GM18519 (cell line): ENCODE results near the gene CTIF.

Source experiments
- ATAC-seq: cut with Tn5 transposase; IDR thresholded peaks from one replicate; pipeline ENCODE4 v1.9.1; 2021; ENCODE audit warnings: mild to moderate bottlenecking, moderate library complexity; ENCODE audit not compliant: unreplicated experiment, low FRiP score

CTIF gene

DNA sequence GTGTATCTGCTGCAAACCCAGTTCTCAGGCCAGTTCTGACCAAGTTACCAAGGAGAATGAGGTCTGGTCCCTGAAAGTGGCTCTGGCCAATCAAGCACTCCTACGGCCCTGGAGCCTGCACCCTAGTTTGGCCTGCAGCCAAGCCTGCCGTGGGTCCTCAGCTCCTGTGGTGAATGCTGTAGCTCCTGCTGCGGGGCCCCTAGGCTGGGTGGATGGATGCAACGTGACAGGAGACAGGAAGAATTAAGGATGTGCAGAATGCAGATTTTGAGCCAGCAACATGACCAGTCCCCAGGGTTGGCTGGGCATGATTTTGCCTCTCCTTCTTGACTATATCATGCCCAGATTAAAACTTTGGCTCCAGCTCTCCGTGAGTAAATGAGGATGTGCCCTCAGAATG lies 314.8 kb downstream of the CTIF start:
- no peak for ATAC-seq

DNA sequence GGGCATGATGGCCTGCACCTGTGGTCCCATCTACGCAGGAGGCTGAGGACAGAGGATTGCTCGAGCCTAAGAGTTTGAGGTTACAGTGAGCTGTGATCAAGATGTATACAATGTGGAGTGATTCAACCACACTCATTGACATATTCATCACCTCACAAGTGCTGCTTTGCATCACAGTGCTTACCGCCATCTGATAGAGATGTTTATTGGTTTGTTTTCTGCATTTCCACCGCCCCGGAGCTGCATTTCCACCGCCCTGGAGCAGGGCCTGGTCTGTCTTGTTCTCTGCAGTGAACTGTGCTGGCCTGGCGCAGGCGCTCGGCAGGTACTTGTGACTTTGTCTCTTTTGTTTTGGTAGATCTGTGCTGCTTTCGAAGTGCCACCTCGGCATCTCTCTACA lies 315.9 kb downstream of the CTIF start:
- no peak for ATAC-seq

- ATAC-seq: no peak
Observed at GRCh38 chr18:48855422-48856377, 316.9 kb downstream of the CTIF start.

- no peak for ATAC-seq
Observed at GRCh38 chr18:48857023-48857694, 318.3 kb downstream of the CTIF start.

GRCh38 chr18:48858676-48859075 lies 319.8 kb downstream of the CTIF start:
- ATAC-seq: no peak

DNA sequence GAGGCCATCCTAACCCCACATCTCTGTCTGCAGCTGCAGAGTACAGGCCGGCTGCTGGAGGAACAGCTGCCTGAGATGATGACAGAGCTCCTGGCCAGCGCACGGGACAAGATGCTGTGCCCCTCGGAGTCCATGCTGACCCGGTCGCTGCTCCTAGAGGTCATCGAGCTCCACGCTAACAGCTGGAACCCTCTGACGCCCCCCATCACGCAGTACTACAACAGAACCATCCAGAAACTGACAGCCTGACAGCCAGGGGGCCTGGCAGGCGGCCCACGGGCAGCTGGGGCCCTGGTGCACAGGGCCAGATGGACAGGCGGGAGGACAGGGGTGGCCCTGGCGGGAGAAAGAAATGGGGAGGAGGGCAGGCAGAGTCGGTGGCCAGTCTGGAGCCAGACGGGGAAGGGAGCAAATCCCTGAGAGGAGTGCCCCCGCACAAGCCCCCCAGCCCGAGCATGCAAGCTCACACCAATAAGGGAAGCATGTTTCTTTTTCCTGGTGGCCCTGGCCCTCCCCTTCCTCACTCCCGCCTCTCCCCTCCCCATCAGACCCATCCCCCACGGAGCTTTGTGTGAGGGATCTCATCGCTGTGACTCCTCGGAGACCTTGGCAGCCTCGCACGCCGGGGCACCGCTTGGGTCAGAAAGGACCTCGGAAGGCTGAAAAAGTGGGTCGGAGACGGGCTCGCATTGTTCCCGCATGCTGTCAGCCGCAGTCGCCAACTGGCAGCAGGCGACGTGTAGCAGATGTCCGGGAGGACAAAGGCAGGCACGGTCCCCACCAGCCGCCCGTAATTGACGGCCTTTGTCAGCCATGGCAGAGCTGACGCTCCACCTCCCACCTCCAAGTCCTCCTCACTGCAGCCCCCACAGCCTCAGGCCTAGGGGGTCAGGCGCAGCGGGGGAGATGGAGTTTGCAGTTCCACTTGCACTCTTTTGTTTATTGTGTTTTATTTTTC lies 320.8 kb downstream of the CTIF start:
- ATAC-seq: no peak

DNA sequence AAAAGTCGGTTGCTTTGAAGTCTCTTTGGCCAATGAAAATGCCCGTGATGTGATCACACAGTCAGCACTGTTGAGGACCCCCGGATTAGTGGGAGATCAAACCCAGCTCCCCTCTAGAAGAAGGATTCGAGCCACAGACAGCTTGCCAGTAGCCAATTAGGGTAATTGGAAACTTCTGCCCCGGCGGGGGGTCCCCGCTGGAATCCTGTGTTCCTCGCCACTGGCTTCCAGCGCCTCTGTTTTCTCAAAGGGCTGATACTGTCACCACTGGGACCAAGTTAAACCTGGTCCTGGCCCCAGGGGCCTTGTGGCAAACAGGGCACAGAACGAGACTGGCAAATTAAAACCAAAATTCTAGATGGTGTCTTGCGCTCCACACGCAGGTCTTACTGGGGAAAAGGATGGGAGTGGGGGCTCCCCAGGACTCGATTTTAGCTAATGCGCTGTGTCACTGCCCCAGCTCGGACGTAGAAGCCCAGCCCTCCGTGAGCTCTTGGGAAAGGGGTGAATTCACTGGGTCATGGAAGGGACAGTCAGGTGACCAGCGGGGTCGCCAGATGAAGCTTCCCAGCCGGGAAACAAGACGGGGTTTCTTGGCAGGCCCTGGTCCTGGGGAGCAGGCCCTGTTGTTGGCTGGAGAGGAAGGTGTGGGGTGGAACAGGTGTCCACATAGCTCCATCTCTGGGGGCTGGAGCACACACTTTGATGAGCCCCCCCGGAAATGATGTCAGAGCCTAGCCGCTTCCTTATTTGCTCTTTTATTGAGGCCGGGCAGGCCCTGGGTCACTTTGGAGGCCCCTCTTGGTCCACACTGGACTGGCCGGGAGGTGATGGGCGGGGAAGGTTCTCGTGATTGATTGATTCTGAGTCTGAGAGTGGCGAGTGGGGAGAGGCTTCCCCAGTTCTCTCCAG lies 321.7 kb downstream of the CTIF start:
- no peak for ATAC-seq

GRCh38 chr18:48861181-48861708 lies 322.4 kb downstream of the CTIF start:
- ATAC-seq: no peak

DNA sequence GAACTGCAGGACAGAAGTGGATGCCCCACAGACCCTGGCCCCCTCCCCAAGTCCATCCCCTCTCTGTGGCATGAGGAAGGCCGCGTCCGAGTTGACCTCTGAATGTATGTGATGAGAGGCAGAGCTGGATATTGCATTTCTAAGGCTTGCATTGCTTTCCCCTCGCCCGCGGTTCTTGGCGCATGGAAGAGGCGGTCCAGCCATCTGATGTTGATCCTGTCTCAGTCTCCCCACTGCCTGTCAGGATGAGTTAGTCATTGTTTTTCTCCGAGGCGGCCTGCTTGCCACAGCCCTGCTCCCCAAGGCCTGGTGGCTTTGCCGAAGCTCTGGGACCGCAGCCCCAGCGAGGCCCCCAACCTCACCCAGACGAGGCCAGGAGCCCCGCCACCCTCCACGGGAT lies 323.3 kb downstream of the CTIF start:
- no peak for ATAC-seq

- no peak for ATAC-seq
Observed at GRCh38 chr18:48862678-48863270, 323.9 kb downstream of the CTIF start.

DNA sequence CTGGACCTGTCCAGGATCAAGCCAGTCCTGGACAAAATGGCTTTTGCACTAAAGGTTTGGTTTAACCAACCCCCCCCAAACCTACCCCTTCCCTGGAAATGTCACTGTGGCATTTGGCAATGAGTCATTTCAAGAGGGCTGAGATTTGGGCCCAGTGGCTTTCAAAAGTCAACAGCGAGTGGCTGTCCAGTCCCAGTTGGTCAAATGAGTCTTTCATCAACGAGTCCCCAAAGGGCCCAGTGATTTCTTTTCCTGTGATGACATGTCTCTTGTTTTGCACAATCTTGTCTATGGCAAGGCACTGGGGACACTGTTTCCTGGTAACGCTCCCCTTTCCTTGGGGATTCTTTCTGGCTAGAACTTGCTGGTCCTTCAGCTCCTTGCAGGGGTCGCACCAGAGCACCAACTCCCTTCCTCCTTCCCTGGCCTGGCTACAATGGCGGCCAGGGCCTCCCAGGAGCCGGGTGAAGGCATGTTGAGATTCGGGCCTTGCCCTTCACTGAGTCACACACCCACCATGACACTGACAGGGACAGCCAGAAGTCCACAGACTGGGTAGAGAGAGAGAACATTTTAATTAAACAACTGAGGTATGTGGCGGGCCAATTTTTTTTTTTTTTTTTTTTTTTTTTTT lies 324.7 kb downstream of the CTIF start:
- ATAC-seq: no peak

- no peak for ATAC-seq
Observed at GRCh38 chr18:48864876-48865275, 326.0 kb downstream of the CTIF start.

DNA sequence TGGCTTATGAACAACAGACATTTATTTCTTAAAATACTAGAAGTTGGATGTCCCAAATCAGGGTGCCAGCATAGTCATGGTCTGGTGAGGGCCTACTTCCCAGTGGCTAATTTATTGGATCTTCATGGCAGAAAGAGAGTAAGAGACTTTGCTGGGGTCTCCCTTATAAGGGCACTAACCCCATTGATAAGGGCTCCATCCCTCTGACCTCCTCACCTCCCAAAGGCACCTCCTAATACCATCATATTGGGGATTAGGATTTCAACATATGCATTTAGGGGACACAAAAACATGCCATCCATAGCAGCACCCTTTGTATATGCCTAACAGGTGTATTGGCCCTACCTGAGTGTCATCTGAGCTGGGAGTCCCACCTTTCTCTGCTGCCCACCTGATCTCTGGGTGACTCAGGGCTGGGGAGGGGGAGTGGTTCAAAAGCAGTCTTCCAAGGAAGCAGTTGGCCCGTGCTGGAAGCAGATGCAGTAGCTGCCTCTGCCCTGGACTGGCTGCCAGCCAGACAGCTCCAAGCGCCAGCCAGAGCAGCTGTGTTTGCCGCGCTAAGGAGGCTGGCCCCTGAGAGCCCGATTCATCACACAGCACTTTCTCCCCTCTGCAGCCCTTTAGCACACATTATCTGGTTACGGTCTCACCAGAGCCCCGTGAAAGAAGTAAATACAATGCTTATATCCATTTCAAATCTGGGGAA lies 327.4 kb downstream of the CTIF start:
- ATAC-seq: no peak

DNA sequence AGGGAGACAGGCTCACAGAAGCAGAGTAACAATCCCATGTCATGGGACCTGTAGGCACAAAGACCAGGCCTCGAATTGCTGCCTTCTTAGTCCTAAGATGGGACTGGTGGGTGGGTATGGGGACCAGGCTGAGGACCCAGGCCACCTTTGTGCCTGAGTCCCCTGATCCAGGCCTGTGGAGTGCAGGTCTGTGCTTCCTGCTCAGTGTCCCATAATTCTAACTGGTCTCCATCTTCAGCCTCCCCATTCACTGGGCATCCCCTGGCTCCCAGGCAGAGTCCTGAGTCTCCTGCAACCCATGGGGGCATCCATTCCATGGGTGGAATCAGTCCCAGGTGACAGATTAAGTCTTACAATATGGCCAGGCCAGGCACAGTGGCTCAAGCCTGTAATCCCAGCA lies 328.0 kb downstream of the CTIF start:
- ATAC-seq: no peak

GRCh38 chr18:48867978-48868377 lies 329.1 kb downstream of the CTIF start:
- no peak for ATAC-seq

- peak; percentile 78 for ATAC-seq
Observed at GRCh38 chr18:48868468-48869466, 329.9 kb downstream of the CTIF start.

- ATAC-seq: no peak
Observed at GRCh38 chr18:48869591-48869990, 330.8 kb downstream of the CTIF start.
